Measurements from ENCODE around the gene NR1H2.

GRCh38 chr19:50329146-50329925 is 46.9 kb upstream of the NR1H2 start, which contains the start of gene KCNC3:
- TF ChIP-seq POLR2A (IDR thresholded peaks at IDR 0.05) (peak; percentile 73), CTCF (IDR thresholded peaks at IDR 0.05) (no peak)
